ENCODE results near the gene GCG.

Gene GCG

DNA sequence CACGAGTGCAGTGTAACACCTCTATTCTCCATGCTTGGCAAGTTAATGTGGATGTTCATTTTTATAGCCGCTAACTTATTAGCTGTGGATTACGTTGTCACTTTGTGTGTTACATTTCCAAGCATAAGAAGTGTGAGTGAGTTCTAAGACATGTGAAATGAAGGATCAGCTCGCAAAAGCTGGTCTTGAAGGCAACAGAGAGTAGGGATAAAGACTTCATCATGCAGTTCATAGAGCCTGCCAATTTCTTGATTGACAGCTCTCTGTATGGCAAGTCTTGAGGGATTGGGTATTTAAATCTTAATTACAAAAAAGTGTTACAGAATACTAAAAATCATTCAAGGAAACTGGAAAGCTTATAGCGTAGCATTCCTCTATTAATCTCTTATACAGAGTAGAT lies 52.2 kb downstream of the GCG start:
- DNase-seq (ENCODE audit: low spot score) = no peak
